ENCODE measurements around the gene PGC.

- TF ChIP-seq CTCF (IDR thresholded peaks at IDR 0.05; ENCODE audit: low read depth, low read length, poor library complexity, severe bottlenecking) (no peak), EZH2phosphoT487 (IDR thresholded peaks at IDR 0.05; ENCODE audit: borderline replicate concordance, low read length) (no peak)
Observed at GRCh38 chr6:41720262-41720620, 27.0 kb downstream of the PGC start.
